Spleen (tissue), 11 donors: Measurements from ENCODE around the gene MAN1C1. TPM values are rescaled to one million over a fixed set of nuclear protein-coding genes. Genes with fewer than 3 reads are reported as not detected.
A peak's percentile ranks its signal among the peaks of the same experiment; 100 is the strongest.

ENCODE experiments used
- DNase-seq: peaks from one replicate; pipeline ENCODE4 v3.0.0-alpha.2; 2020
- H3K27ac ChIP-seq, 8 donors: fragments of 200-600 bp; sonication (generic) in 7 of 8; 1 replicate in 4 of 8; 2 replicates in 4 of 8; pipeline versions ENCODE4 v1.5.0 to v1.8.0; 2016 to 2021; ENCODE audit warnings: inconsistent platforms in 4 of 8, mild to moderate bottlenecking in 4 of 8, moderate library complexity in 1 of 8
- H3K27me3 ChIP-seq, 7 donors: fragments of 200-600 bp; sonication (generic) in 6 of 7; replicated peaks in 1 of 7; 1 replicate in 4 of 7; 2 replicates in 3 of 7; pipeline versions ENCODE4 v1.5.0 to v1.8.0; 2016 to 2021; ENCODE audit warnings: inconsistent platforms in 3 of 7, mild to moderate bottlenecking in 1 of 7
- H3K36me3 ChIP-seq, 6 donors: fragments of 200-600 bp; sonication (generic) in 5 of 6; 1 replicate in 4 of 6; 2 replicates in 2 of 6; pipeline versions ENCODE4 v1.5.0 to v1.8.0; 2016 to 2021; ENCODE audit warnings: inconsistent platforms in 2 of 6
- H3K4me1 ChIP-seq, 6 donors: fragments of 200-600 bp; sonication (generic) in 5 of 6; 1 replicate in 3 of 6; 2 replicates in 3 of 6; pipeline versions ENCODE4 v1.5.0 to v1.8.0; 2016 to 2021; ENCODE audit warnings: inconsistent platforms in 3 of 6
- H3K4me3 ChIP-seq, 8 donors: fragments of 200-600 bp; sonication (generic) in 7 of 8; 1 replicate in 4 of 8; 2 replicates in 4 of 8; pipeline versions ENCODE4 v1.5.0 to v1.8.0; 2016 to 2021; ENCODE audit warnings: inconsistent platforms in 4 of 8, mild to moderate bottlenecking in 4 of 8, moderate library complexity in 2 of 8
- H3K9me3 ChIP-seq, 8 donors: fragments of 200-600 bp; sonication (generic) in 7 of 8; 1 replicate in 4 of 8; 2 replicates in 4 of 8; pipeline versions ENCODE4 v1.5.0 to v1.8.0; 2016 to 2021; ENCODE audit warnings: inconsistent platforms in 4 of 8
- CTCF ChIP-seq, 11 experiments: fragments of 200-600 bp in 7 of 11; fragments of 450-650 bp in 4 of 11; sonication (generic) in 4 of 11; IDR thresholded peaks in 8 of 11; conservative IDR thresholded peaks in 3 of 11; 1 replicate in 7 of 11; 2 replicates in 4 of 11; pipeline versions ENCODE4 v1.4.0 to v1.8.0; 2016 to 2021; ENCODE audit warnings: antibody characterized with exemption in 11 of 11, inconsistent platforms in 4 of 11, mild to moderate bottlenecking in 1 of 11
- POLR2A ChIP-seq, 3 donors: fragments of 450-650 bp; IDR thresholded peaks; one replicate each; pipeline ENCODE4 v1.5.1; 2017; ENCODE audit warnings: antibody characterized with exemption in 3 of 3, mild to moderate bottlenecking in 1 of 3
- POLR2AphosphoS5 ChIP-seq, 3 donors: sonication (generic); formaldehyde crosslinking; IDR thresholded peaks; one replicate each; pipeline ENCODE4 v1.5.1; 2017; ENCODE audit warnings: antibody characterized with exemption in 3 of 3
- WGBS, 5 donors: extraction: QIAGEN DNeasy Blood & Tissue Kit in 3 of 5; methylation state at CpG; one replicate each; pipeline versions ENCODE4 v1.1.5 to v1.1.7; 2013 to 2018; 5-methylcytosine and 5-hydroxymethylcytosine counted together
- intact Hi-C: fragments of 100-400 bp; cut with DNase I; formaldehyde crosslinking; loops from one replicate; pipeline ENCODE4 v1.15.0; 2023; ENCODE audit warnings: low total_unique reads
- polyA plus RNA-seq, 3 donors: library from polyadenylated mRNA; stranded (reverse); fragments of 200-250 nt; gene quantifications; one replicate each; pipeline ENCODE4 v1.2.1, GENCODE V29; 2013
- total RNA-seq, 7 donors: library from RNA; depleted of rRNA in 3 of 7; stranded (reverse); fragments of >200 nt in 3 of 7; fragmentation: NEBNext Ultra II Directional in 4 of 7; extraction: Animal tissue kit (Norgen Biotek cat#: 25700) in 4 of 7; gene quantifications; one replicate each; pipeline versions ENCODE4 v1.1.0 to v1.2.1, GENCODE V29; 2016 to 2021
- donor health status: healthy with polysubstance abuse.
- donor health status: DM: no; HTN: no; CAD: no; lungs with moderate emphysema.
- donor health status: DM: no; HTN: no; CAD: no.
- donor health status: Bipolar disorder and iron deficiency.
- donor health status: healthy.
- donor health status: DM: no; HTN: no; CAD: no.
- donor health status: DM: yes; HTN: yes; CAD: no.

Gene MAN1C1
- total and polyA plus RNA-seq, 10 donors: 4.6 to 54.3 (median 41.1) TPM

- Histone ChIP-seq H3K36me3 (peaks cover 0 to 9% (median 0%) of the 10 kb centered on the region in 6 donors), H3K27ac (peak overlapping the region in 5 of 8 donors; percentile 11 to 42 (median 16)), H3K4me1 (peaks cover 5 to 34% (median 14%) of the 10 kb centered on the region in 6 donors), H3K9me3 (no peaks in the 10 kb centered on the region), H3K4me3 (no peak overlapping the region), H3K27me3 (no peaks in the 10 kb centered on the region)
- intact Hi-C loops: no loop called here
- no peak for DNase-seq
- no peak for TF ChIP-seq CTCF (IDR thresholded peaks at IDR 0.05 in 8 of 11, conservative IDR thresholded peaks at IDR 0.05 in 3 of 11)
- TF ChIP-seq POLR2A (IDR thresholded peaks at IDR 0.05): no peak
- TF ChIP-seq POLR2AphosphoS5 (IDR thresholded peaks at IDR 0.05): no peak
- 61 to 84% (median 66%) methylated on average over 7 of the region's 7 CpGs for WGBS, 5 donors
Observed at GRCh38 chr1:25793585-25794170, 177.1 kb downstream of the MAN1C1 start.

GRCh38 chr1:25794325-25794724 is 177.7 kb downstream of the MAN1C1 start:
- WGBS, 5 donors: 64 to 80% (median 71%) methylated on average over 8 of the region's 8 CpGs
- TF ChIP-seq POLR2AphosphoS5 (IDR thresholded peaks at IDR 0.05): peak in 1 of 3 donors; percentile 33
- no peak for TF ChIP-seq POLR2A (IDR thresholded peaks at IDR 0.05)
- no peak for TF ChIP-seq CTCF (IDR thresholded peaks at IDR 0.05 in 8 of 11, conservative IDR thresholded peaks at IDR 0.05 in 3 of 11)
- DNase-seq: no peak
- H3K36me3 ChIP-seq: peaks cover 0 to 4% (median 0%) of the 10 kb centered on the region in 6 donors
- no peaks in the 10 kb centered on the region for H3K27me3 ChIP-seq
- no peak overlapping the region for H3K4me3 ChIP-seq
- peaks cover 6 to 39% (median 19%) of the 10 kb centered on the region in 6 donors for H3K4me1 ChIP-seq
- H3K9me3 ChIP-seq: no peaks in the 10 kb centered on the region
- intact Hi-C loops: no loop called here
- peak overlapping the region in 5 of 8 donors; percentile 11 to 42 (median 16) for H3K27ac ChIP-seq

GRCh38 chr1:25795211-25795610 is 178.6 kb downstream of the MAN1C1 start:
- no peaks in the 10 kb centered on the region for H3K9me3 ChIP-seq
- WGBS, 5 donors: 75 to 94% (median 88%) methylated on average over 2 of the region's 2 CpGs
- no peak overlapping the region for H3K27ac ChIP-seq
- intact Hi-C loops: loop anchor here (5.0 kb wide), 1 partner anchor 293 kb away; no protein-coding TSS in a partner anchor
- peaks cover 9 to 45% (median 24%) of the 10 kb centered on the region in 6 donors for H3K4me1 ChIP-seq
- DNase-seq: no peak
- no peak for TF ChIP-seq POLR2AphosphoS5 (IDR thresholded peaks at IDR 0.05)
- no peak for TF ChIP-seq CTCF (IDR thresholded peaks at IDR 0.05 in 8 of 11, conservative IDR thresholded peaks at IDR 0.05 in 3 of 11)
- TF ChIP-seq POLR2A (IDR thresholded peaks at IDR 0.05): no peak
- peaks cover 0 to 4% (median 0%) of the 10 kb centered on the region in 6 donors for H3K36me3 ChIP-seq
- H3K4me3 ChIP-seq: no peak overlapping the region
- H3K27me3 ChIP-seq: no peaks in the 10 kb centered on the region

- H3K9me3 ChIP-seq: no peaks in the 10 kb centered on the region
- H3K4me1 ChIP-seq: peaks cover 15 to 53% (median 32%) of the 10 kb centered on the region in 6 donors
- DNase-seq: no peak
- intact Hi-C loops: loop anchor here (5.0 kb wide), 1 partner anchor 294 kb away; no protein-coding TSS in a partner anchor
- H3K4me3 ChIP-seq: no peak overlapping the region
- 70 to 74% (median 71%) methylated on average over 22 of the region's 22 CpGs for WGBS, 5 donors
- no peak for TF ChIP-seq POLR2AphosphoS5 (IDR thresholded peaks at IDR 0.05)
- peaks cover 0 to 3% (median 0%) of the 10 kb centered on the region in 6 donors for H3K36me3 ChIP-seq
- no peaks in the 10 kb centered on the region for H3K27me3 ChIP-seq
- peak overlapping the region in 6 of 8 donors; percentile 24 to 59 (median 38) for H3K27ac ChIP-seq
Observed at GRCh38 chr1:25795946-25796810, 179.6 kb downstream of the MAN1C1 start.
